EL (cell line): ENCODE data around the gene SRXN1.

Source experiments
- DNase-seq: peaks from one replicate; pipeline ENCODE4 v3.0.0-alpha.2; 2016

The SRXN1 gene

DNA sequence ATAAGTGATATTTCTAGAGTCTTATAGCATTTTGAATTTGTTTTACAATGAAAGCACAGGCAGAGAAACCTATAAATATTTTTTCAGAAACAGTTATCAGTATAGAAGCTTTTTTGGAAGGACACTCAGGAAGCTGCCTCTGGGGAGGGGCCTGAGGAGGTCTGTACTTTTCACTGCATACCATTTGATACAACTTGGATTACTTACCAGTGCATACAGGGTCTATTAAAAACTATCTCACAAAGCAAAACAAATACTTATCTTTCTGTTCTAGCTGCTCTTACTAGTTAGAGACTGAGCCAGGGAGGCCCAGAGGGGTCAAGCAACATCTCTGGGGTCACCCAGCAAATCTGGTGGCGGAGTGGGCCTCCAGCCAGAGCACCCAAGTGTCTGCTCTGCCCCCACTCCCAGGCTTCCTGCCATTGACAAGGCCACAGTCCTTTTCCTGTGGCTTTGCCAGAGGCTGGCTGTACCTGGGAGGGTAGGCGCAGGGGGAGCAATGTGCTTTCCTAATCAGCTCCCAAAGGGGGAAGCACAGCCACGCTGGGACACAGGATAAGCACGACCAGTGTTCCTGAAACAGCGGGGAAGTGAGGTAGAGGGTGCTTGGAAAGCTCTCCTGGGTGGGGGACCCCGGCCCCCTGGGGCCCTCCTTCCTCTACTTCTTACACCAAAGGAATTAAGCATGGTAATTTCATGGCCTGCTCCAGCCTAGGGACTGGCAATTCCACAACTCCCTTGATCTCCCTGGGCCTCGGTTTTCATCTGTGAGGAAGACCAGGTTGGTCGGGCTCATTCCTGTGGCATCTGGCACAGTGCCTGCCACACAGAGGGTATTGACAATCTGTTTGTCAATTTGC lies 50.7 kb downstream of the SRXN1 start:
- DNase-seq: no peak

DNA sequence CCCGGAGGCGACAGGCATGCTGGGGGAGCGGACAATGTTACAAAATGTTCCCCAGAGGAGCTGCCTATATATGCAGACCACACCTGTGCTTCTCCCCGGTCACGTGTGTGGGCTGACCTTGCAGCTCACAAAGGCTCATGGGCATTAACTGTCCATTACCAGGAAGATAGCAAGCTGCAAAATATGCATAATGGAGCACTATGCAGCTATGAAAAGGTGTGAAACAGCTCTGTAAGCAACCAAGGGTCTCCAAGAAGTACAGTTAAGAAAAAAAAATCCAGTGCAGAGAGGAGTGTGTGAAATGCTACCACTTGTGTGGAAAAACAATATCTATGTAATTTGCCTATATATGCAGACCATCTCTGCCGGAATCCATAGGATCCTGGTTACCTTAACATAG lies 52.3 kb downstream of the SRXN1 start:
- no peak for DNase-seq

DNA sequence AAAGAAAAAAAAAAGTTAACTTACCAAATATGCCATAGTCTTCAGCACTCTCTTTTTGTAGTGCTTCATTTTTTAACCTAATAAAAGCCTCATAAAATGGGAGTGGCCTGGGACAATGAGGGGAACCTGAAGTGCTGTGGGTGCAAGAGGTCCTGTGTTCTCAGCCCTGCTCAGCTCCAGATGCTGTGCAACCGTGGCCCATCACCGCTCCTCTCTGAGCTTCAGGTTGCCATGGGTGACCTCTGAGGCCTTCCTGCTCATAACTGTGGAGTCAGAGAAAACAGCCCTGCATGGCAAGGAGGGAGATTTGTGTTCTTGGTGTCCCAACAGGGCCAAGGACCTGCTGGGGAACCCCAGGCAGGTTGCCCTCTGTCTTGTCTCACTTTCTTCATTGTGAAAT lies 52.9 kb downstream of the SRXN1 start:
- DNase-seq: no peak

DNA sequence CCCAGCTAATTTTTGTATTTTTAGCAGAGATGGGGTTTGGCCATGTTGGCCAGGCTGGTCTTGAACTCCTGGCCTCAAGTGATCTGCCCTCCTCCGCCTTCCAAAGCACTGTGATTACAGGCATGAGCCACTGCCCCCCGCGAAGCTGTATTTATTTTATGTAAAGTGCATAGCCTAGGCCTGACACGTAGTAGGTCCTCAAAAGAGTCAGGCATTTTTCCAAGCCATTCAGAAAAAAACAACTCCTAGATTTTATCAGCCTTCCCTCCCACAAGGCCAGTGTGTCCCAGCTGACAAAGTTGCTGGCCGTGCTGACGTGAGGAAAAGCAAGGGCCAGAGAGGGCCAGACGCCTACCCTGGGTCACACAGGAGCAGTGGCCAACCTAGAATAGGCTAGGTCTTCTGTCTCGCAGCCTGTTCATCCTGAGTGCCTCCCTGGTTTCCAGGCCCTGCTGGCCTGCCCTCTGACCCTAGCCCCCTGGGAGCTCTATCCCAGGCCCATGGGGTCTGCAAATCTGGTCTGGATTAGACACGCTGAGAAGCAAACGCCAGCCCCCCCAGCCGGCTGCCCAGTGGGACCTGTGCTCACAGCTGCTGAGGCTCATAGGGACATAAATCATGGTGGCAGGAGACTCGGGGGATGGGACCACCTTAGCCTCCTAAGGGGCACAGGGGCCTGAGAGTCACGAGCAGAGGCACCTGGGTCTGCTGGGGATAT lies 54.7 kb downstream of the SRXN1 start:
- DNase-seq: no peak

GRCh38 chr20:597560-597959 lies 55.4 kb downstream of the SRXN1 start:
- DNase-seq: no peak
